Stimulated activated CD4-positive, alpha-beta T cell treated with anti-CD3 and anti-CD28 coated beads, Interleukin-2, amount 100 ng/mL, for 24 hours (primary cell): ENCODE results near the gene CDC42SE2.
"Not testable (repeated sequence)": the region's sequence is repeated elsewhere in the genome, so short reads cannot be mapped to it uniquely, and the experiment has no call there.

Source experiments
- DNase-seq, 2 donors: peaks; one replicate each; pipeline ENCODE4 v3.0.0-alpha.2; 2020

The CDC42SE2 gene

DNA sequence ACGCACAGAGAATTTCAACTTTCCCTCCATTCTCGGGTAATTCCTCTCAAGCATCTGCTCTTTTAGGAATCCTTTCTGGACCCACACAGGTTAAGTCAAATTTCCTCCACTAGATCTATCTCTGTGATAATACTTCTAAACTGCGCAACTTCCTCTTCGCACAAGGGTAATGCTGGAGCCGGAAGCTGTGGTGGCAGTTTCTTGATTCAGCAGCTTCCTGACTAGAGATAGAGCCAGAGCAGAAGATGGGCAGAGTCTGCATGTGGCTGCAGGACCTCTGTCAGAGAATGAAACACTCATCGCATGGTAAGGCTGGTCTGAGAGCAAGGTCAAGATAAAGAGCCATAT, 11.1 kb upstream of the CDC42SE2 start:
- peak; percentile 70 to 71 for DNase-seq

DNA sequence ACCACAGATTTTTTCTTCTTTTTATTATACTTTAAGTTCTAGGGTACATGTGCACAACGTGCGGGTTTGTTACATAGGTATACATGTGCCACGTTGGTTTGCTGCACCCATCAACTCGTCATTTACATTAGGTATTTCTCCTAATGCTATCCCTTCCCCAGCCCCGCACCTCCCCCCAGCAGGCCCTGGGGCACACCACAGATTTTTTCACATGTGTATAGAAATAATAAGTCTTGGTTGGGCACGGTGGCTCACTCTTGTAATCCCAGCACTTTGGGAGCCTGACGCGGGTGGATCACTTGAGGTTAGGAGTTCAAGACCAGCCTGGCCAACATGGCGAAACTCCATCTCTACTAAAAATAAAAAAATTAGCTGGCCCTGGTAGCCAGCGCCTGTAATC, 9.8 kb upstream of the CDC42SE2 start:
- not testable (repeated sequence) for DNase-seq

DNA sequence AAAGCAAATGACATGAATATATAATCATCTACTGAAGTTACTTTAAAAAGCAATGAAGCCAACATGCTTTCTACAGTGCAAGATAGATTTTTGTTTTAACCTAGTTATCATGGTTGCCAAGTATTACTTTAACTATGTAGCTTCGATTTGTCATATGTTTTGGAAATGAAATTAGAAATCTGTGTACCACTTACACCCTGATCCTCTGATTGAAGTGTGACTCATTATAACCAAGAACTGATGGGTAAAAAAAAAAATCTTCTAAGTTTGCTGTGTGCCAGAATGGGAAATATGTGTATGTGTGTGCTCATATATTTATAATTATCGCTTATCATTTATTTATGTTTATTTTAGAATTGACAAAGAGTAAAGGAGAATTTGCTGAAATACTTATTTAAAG, 9.1 kb upstream of the CDC42SE2 start:
- no peak for DNase-seq

DNA sequence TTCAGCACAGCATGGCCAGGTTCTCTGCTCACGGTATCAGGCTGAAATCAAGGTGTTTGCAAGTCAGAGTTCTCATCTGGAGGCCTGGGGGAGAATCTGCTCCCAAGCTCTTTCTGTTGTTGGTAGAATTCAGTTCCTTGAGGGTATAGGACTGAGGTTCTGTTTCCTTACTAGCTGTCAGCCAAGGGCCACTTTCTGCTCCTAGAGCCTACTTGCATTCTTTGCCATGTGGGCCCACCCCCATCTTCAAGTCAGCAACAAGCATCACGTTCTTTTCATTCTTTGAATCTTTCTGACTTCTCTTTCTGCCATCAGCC, 7.4 kb upstream of the CDC42SE2 start:
- DNase-seq = no peak

DNA sequence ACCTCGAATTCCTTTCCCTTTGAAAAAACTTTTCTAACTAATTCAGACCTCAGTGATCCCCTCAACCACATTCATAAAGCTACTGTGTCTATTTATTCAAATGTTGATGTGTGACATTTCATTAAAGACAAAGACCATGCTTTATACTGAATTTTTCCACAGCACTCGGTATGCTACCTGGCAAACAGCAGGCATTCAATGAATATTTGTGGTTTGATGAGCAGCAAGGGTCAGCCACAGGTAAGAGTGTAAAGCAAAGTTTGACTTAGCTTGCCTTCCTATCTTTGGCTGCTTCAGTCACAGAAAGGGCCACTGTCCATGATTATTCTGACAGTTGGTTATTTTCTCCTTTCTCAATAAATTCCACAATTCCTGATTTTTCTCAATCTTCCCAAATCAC, 5.1 kb upstream of the CDC42SE2 start:
- DNase-seq = no peak

DNA sequence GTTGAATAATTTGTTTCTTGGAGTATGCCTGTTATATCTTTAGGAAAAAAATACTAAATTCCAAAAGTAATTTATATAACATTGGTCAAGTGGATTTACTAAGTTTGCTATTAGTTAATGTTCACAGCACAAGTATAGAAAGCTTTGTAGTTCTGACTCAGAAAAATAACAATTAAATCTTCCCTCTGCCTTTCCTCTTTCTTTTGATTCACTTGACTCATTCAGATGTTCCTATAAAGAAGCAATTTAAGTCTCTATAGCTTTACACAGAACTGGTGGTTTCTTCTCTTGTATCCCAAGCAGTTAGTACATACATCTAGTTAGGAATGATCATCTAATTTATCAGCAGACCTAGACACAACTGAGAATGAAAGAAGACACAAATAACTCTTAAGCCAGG, 4.5 kb upstream of the CDC42SE2 start:
- DNase-seq = no peak

DNA sequence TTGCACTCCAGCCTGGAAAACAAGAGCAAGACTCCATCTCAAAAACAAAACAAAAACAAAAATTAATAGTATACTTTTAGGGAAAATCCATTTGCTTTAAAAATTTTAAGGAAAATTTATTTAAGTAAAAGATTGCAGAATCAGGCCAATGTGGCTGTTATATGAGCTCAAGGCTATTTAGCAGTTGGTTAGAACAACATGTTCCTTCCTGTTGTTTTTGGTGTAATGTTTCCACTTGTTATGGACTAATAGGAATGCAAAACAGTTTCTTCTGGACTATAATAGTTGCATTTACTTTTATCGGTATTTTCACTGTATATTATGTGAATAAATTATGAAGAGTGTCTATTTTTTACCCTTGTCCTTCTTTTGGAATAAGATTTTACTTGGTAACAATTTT, 3.0 kb upstream of the CDC42SE2 start:
- DNase-seq = no peak

DNA sequence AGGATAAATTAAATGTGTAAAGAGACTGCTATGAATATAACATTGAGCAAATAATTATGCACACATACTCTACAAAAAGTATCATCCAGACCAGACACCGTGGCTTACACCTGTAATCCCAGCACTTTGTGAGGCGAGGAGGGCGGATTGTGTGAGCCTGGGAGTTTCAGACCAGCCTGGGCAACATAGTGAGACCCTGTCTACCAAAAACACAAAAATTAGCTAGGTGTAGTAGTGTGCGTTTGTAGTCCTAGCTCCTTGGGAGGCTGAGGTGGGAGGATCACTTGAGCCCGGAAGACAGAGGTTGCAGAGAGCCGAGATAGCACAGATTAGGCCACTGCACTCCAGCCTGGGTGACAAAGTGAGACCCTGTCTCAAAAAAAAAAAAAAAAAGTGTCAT, 2.4 kb upstream of the CDC42SE2 start:
- DNase-seq = no peak

DNA sequence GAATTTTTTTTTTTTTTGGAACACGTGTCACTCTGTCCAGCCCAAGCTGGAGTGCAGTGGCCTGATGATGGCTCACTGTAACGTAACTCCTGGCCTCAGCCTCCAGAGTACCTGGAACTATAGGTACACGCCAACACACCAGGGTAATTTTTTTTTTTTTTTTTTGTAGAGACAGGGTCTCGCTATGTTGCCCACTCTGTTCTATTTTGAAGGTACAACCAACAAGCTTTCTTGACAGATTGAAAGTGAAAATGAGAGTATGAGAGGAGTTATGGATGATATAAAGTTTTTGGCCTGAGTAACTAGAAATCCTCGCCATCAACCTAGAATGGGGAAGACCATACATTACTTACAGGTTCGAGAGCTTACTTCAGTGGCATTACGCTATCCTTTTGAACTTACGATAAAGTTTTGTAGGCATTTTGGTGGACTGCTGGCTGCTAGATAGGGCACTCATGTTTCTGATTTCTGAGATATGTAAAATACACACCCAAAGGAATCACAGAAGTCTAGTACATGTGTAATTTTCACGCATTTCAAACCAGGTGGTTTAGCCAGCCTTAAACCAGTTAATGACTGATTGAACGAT, 806 bp upstream of the CDC42SE2 start:
- DNase-seq = no peak

DNA sequence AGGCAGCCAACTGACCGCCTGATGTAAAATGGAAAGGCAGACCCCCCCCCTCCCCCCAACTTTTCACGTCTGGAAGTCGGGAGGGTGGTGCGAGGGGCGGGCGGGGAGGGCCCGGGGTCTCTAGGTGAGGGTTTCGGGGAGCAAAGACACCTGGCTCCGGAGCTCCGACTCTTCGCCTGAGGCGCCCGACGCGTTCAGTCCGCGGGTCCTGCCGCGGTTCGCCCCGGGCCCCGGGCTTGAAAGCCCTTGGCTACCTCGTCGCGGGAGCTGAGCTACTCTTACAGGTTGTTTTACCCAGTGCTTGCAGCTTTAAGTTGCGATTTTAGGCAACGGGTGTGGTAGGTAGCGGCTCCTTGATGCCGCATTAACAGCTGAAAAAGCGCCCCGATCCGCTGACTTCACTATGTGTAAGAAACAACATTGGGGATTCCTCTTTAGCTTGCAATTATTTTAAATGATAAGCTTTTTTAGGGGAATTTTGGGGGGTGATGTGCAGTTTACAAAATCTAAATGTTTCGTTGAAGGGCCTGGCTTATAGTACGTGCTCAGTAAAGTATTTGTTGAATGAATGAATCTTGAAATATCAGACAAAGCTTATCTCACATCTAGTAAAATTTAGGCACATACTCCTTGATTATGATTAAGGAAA, 722 bp downstream of the CDC42SE2 start:
- DNase-seq = peak in 1 of 2 donors; percentile 53

DNA sequence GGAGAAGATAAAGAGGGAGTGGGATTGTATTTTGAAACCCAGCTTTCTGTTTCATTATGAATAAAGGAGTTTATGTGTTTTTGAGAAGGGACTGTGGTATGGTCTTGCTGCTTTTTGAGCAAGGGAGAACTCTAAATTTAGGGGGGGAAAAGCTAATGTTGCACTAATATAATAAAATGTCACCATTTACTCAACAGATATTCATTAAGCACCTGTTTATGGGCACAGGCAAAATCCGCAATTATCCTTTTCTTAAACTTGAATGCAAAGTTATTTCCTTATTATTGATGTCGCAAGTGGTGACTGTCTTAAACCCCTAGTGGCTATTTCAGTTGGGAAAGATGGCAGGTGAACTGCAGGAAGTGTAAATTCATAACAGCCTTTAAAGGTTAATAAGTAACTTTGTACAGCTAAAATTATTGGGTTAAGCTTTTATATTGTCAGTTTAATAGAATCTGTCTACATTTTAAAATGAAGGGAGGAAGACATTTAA, 1.5 kb downstream of the CDC42SE2 start:
- DNase-seq = no peak

DNA sequence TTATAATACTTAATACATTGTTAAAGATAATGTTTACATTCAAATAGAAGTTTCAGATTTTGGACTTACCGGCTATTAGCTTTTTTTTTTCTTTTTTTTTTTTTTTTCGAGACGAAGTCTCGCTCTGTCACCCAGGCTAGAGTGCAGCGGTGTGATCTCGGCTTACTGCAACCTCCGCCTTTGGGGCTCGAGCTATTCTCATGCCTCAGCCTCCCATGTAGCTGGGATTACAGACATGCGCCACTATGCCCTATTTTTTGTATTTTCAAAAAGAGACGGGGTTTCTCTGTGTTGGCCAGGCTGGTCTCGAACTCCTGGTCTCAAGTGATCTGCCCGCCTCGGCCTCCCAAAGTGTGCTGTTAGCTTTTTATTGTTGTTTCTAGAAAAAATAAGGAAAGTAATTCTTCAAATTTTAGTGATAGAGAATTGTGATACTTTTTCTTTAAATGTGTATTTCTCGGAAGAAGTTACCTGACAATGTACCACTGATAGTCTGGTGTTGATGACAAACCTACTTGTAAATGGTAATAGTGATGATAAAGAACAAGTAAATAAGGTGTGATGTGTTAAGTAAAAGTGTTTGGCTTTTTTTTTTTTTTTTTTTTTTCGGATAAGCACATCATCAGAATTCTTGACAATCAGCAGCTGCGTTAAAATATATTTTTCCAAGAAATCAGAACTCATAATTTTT, 2.7 kb downstream of the CDC42SE2 start:
- peak in 1 of 2 donors; percentile 41 for DNase-seq

DNA sequence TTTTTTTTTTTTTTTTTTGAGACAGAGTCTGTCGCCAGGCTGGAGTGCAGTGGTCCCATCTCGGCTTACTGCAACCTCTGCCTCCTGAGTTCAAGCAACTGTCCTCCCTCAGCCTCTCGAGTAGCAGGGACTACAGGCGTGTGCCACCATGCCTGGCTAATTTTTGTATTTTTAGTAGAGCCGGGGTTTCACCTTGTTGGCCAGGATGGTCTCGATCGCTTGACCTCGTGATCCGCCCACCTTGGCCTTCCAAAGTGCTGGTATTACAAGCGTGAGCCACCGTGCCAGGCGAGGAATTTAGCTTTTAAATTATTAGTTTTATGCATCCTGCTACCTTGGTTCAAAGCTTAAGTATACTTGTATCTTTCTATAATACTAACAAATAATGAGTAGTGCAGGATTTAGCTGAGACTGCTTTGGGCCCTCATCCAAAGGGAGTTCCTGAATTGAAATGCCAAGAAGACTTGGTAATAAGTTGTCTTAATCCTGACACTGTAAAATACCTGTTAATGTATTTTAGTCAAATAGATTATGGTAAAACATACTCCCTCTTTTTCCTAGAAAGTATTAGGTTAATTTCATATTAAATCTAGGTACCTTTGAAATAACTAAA, 5.0 kb downstream of the CDC42SE2 start:
- DNase-seq = no peak

DNA sequence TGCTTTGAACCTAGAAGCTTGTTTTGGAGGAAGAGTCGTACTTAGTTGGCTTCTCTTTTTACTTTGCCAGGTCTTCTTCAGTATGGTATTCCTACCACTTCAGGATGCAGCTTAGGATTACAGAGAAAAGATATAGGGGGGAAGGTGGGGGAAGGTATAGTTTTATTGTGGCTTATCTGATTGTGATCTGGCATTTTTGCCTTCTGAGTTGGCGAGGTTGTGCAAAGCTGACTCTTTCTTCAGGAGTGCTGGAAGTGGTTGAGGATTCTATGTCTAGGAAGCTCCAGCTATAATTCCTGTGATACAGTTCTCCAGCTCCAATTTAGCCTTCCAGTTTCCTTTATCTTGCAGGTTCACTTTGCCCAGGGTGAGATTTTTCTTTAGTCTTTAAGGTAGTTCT, 7.0 kb downstream of the CDC42SE2 start:
- no peak for DNase-seq

DNA sequence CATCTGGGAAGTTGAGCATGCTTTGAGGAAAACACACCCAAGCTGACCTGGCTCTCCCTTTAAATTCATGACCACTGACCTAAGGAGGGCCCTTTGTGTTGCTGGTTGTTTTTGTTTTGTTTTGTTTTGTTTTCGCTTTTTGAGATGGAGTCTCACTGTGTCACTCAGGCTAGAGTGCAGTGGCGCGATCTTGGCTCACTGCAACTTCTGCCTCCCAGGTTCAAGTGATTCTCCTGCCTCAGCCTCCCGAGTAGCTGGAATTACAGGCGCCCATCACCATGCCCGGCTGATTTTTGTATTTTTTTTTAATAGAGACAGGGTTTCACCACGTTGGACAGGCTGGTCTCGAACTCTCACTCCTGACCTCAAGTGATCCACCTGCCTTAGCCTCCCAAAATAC, 8.0 kb downstream of the CDC42SE2 start:
- DNase-seq = not testable (repeated sequence)

DNA sequence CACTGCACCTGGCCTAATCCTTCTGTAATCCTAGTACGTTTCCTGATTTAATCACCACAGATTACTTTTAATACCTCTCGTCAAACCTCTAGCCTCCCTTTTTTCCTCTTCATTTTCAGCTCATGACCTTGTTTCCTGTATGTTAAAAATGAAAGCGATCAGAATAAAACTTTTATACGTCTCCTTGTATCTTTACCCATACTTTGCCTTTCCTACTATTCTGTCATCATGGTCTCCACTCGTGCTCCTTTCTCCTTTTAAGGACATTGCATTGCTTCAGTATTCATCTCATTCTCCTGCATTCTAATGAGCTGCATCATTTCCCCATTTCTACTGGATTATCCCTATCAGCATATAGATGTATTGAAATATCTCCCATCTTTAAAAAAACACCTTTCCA, 8.5 kb downstream of the CDC42SE2 start:
- no peak for DNase-seq

DNA sequence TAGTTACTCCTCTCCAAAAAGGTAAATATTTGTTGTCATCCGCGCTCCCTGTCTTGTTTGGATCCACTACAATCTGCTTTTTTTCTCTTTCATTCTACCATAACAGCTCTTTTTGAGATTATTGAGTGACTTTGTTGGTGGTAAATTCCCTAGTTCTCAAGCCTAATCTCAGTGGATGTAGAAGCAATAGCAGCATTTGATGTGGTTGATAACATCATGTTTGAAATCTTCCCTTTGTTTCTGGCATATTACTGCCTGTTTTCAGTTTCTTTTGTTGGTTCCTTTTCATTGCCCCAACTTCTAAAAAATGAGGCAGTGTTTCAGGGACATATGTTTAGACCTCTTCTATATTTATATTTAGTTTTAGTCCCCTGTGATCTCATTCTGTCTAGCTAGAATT, 8.9 kb downstream of the CDC42SE2 start:
- no peak for DNase-seq

DNA sequence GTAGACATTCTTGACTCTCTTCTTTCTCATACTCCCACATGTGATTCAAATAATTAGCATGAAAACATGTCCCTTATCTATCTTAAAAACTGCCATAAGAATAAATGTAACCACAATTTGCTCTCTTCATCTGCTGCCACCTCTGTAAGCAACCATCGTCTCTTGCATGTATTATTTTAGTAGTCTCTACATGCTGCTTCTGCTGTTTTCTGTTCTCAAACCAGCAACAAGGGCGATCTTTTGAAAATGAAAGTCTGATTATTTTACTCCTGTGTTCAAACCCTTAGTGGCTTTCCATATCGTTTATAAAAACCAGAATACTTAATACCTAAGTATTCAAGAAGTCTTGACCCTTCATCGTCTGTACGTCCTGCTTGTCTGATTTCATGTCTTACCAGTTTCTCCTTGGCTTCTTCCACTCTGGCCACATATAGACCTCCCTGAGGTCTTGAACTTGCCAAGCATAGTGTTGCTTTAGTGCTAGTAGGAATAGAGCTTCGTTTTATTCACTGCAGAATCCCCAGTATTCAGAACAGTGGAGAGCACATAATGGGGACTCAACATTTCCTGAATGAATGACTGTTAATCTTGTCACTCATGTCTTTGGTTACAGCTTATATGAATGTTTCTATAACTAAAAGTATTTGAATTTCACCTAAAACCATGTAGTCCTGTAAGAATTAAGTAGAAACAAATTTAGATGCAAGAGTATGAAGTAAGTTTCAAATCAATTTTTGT, 10.6 kb downstream of the CDC42SE2 start:
- DNase-seq = no peak

DNA sequence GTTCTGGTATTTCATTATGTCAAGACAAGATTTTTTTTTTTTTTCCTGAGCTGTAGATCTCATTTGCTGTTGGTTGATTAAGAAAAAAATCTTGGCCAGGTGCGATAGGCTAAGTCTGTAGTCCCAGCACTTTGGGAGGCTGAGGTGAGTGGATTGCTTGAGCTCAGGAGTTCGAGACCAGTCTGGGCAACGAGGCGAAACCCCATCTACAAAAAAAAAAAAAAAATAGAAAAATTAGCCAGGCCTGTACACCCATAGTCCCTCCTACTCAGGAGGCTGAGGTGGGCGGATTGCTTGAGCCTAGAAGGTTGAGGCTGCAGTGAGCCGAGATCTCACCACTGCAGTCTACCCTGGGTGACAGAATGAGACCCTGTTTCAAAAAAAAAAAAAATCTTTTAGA, 12.2 kb downstream of the CDC42SE2 start:
- no peak for DNase-seq

DNA sequence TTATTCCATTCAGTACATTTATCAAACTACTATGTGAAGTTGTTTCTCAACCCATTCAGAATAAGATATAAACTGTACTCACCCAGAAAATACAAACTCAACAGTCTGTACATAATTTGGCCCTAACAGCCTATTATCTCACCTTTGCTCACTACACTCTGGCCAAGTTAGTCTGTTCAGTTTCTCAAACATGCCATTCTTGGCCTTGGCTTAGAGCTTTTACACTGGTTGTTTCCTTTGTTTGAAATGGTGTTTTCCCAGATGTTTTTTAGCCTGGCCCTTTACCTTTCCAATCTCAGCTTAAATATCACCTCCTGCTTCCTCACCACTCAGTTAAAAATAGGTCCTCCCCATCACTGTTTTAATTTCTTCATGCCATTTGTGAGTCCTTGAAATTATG, 13.6 kb downstream of the CDC42SE2 start:
- no peak for DNase-seq

DNA sequence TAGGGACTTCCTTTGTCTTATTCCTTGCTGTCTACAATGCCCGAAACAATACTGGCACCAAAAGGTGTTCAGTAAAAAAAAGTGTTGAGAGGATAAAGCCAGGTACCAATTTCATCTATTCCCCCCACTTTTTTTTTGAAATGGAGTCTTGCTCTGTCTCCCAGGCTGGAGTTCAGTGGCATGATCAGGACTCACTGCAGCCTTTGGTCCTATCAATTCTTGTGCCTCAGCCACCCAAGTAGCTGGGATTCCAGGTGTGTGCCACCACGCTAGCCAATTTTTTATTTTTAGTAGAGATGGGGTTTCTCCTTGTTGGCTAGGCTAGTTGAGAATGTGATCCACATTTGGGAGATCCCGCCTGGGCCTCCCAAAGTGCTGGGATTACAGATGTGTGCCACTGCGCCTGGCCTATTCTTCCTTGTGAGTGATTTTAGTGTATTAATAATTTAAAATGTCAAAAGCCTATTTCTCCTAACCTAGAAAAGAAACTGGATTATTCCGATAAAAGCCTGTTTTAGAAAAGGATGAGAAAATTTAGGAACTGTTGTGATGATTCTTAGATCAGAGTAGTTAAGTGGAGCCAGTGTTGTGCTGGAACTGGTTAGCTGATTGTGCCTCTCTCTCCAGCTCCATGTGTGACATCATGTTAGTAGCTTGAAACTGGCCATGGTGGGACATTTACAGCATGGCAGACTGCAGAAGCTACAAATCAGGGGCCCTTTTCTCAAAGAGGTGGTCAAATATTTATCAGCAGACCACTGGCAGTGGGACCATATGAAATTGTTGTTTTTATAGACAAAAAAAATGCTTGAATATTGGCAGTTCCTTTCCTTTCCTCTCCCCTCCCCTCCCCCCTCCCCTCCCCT, 14.3 kb downstream of the CDC42SE2 start:
- DNase-seq = no peak

DNA sequence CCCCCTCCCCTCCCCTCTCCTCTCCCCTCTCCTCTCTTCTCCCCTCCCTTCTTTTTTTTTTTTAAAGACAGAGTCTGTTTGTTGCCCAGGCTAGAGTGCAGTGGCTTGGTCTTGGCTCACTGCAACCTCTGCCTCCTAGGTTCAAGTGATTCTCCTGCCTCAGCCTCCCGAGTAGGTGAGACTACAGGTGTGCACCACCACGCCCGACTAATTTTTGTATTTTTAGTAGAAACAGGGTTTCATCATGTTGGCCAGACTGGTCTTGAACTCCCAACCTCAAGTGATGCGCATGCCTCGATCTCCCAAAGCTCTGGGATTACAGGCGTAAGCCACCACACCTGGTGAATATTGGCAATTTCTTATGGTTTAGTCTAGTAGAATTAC, 14.9 kb downstream of the CDC42SE2 start:
- not testable (repeated sequence) for DNase-seq

DNA sequence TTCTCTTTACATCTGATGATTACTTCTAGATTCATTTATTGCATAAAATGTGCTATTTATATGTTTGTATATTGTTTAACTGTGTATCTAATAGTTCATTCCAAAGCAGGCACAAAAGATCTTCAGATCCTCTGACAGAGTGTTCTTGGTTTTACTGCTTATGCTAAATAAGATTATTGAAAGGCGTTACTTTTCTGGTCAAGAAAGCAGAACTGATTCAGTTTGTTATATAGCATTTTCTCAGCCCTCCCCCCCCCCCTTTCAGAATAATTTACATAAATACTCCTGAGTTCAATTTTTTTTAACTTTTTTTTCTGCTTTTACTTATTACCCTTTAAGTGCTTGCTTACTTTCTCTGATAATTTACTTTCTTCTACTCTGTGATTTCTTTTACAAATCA, 15.4 kb downstream of the CDC42SE2 start:
- no peak for DNase-seq
